CD4-positive, alpha-beta memory T cell (primary cell): ENCODE results near the gene MRPS6. TPM values are rescaled to one million over a fixed set of nuclear protein-coding genes. Genes with fewer than 3 reads are reported as not detected.

Experiments used
- CTCF ChIA-PET: fragments of 350-600 bp; sonication (Branson Sonifier 250); formaldehyde crosslinking; loops from one replicate; lab custom pipeline; 2021; ENCODE audit warnings: inconsistent platforms; ENCODE audit not compliant: partially characterized antibody; lab: Charles Lee
- POLR2A ChIA-PET: fragments of 350-600 bp; sonication (Branson Sonifier 250); formaldehyde crosslinking; loops from one replicate; lab custom pipeline; 2021; ENCODE audit not compliant: partially characterized antibody; lab: Charles Lee
- DNase-seq, 5 donors: peaks; one replicate each; pipeline versions ENCODE4 v3.0.0 to v3.0.0-alpha.2; 2020 to 2022; ENCODE audit warnings: mixed read lengths in 1 of 5
- H3K27ac ChIP-seq: one replicate; pipeline ENCODE4 v1.7.0; 2013; ENCODE audit warnings: low read depth, low read length
- H3K27me3 ChIP-seq: 2 replicates; pipeline ENCODE4 v1.7.0; 2013; ENCODE audit warnings: mild to moderate bottlenecking, low read length, moderate library complexity; ENCODE audit not compliant: insufficient read depth
- H3K36me3 ChIP-seq: 2 replicates; pipeline ENCODE4 v1.7.0; 2013; ENCODE audit warnings: mild to moderate bottlenecking, low read length, moderate library complexity; ENCODE audit not compliant: insufficient read depth
- H3K4me1 ChIP-seq: 2 replicates; pipeline ENCODE4 v1.7.0; 2013; ENCODE audit warnings: mild to moderate bottlenecking, low read length, moderate library complexity; ENCODE audit not compliant: insufficient read depth
- H3K4me3 ChIP-seq, 2 donors: one replicate each; pipeline ENCODE4 v1.7.0; 2013; ENCODE audit warnings: low read length in 2 of 2, mild to moderate bottlenecking in 1 of 2
- H3K9me3 ChIP-seq, 2 donors: one replicate each; pipeline ENCODE4 v1.7.0; 2013; ENCODE audit warnings: low read length in 2 of 2, control low read depth in 1 of 2; ENCODE audit not compliant: control insufficient read depth in 1 of 2
- H3K27ac Mint-ChIP-seq, 7 donors: one replicate each; pipeline ENCODE4 v1.8.0; 2020 to 2021; ENCODE audit warnings: mixed read lengths in 7 of 7, mild to moderate bottlenecking in 6 of 7, inconsistent platforms in 3 of 7, moderate library complexity in 3 of 7
- H3K27me3 Mint-ChIP-seq, 2 donors: one replicate each; pipeline ENCODE4 v1.8.0; 2020 to 2021; ENCODE audit warnings: mixed read lengths in 2 of 2
- H3K36me3 Mint-ChIP-seq, 2 donors: one replicate each; pipeline ENCODE4 v1.8.0; 2020 to 2021; ENCODE audit warnings: mixed read lengths in 2 of 2, inconsistent platforms in 1 of 2, mild to moderate bottlenecking in 1 of 2
- H3K4me1 Mint-ChIP-seq, 4 donors: one replicate each; pipeline ENCODE4 v1.8.0; 2020 to 2021; ENCODE audit warnings: mixed read lengths in 4 of 4, mild to moderate bottlenecking in 1 of 4
- H3K4me3 Mint-ChIP-seq, 8 donors: one replicate each; pipeline ENCODE4 v1.8.0; 2020 to 2021; ENCODE audit warnings: mixed read lengths in 8 of 8, mild to moderate bottlenecking in 7 of 8, moderate library complexity in 6 of 8, inconsistent platforms in 3 of 8
- H3K9me3 Mint-ChIP-seq, 8 donors: one replicate each; pipeline ENCODE4 v1.8.0; 2020 to 2021; ENCODE audit warnings: mixed read lengths in 8 of 8, mild to moderate bottlenecking in 5 of 8, inconsistent platforms in 3 of 8, moderate library complexity in 1 of 8
- intact Hi-C: fragments of 100-400 bp; cut with micrococcal nuclease; formaldehyde crosslinking; loops from one replicate; pipeline ENCODE4 v1.15.1; 2023
- polyA plus RNA-seq, 2 donors: library from polyadenylated mRNA; unstranded; fragments of 300-500 nt; fragmentation: Illumina TruSeq; gene quantifications; one replicate each; pipeline ENCODE4 v1.2.3, GENCODE V29; 2021
- total RNA-seq, 2 experiments: library from RNA; stranded (reverse); gene quantifications; one replicate each; pipeline ENCODE4 v1.2.3, GENCODE V29; 2021

Gene MRPS6
- total and polyA plus RNA-seq, 4 experiments from 2014 or later: 76.9 to 160 (median 108) TPM

GRCh38 chr21:34034369-34035014 is 38.9 kb upstream of the MRPS6 start:
- Histone ChIP-seq H3K4me1 (no peaks in the 10 kb centered on the region), H3K9me3 (no peaks in the 10 kb centered on the region), H3K27ac (no peak overlapping the region), H3K4me3 (no peak overlapping the region), H3K36me3 (no peaks in the 10 kb centered on the region), H3K27me3 (no peaks in the 10 kb centered on the region)
- Mint-ChIP-seq H3K36me3 (peaks cover 0 to 5% of the 10 kb centered on the region in 2 donors), H3K4me1 (peaks cover 5 to 10% (median 8%) of the 10 kb centered on the region in 4 donors), H3K27me3 (no peaks in the 10 kb centered on the region), H3K4me3 (no peak overlapping the region), H3K9me3 (peaks cover 0 to 6% (median 0%) of the 10 kb centered on the region in 8 donors), H3K27ac (peak overlapping the region in 1 of 7 donors; percentile 8)
- ChIA-PET POLR2A (interaction anchor here (2.1 kb wide), 1 partner anchor 86 kb away, joined by 6 read pairs; no protein-coding TSS in a partner anchor), CTCF (interaction anchor here (0.6 kb wide), 1 partner anchor 167 kb away, joined by 4 read pairs; no protein-coding TSS in a partner anchor)
- DNase-seq: no peak
- intact Hi-C loops: no loop called here

DNA sequence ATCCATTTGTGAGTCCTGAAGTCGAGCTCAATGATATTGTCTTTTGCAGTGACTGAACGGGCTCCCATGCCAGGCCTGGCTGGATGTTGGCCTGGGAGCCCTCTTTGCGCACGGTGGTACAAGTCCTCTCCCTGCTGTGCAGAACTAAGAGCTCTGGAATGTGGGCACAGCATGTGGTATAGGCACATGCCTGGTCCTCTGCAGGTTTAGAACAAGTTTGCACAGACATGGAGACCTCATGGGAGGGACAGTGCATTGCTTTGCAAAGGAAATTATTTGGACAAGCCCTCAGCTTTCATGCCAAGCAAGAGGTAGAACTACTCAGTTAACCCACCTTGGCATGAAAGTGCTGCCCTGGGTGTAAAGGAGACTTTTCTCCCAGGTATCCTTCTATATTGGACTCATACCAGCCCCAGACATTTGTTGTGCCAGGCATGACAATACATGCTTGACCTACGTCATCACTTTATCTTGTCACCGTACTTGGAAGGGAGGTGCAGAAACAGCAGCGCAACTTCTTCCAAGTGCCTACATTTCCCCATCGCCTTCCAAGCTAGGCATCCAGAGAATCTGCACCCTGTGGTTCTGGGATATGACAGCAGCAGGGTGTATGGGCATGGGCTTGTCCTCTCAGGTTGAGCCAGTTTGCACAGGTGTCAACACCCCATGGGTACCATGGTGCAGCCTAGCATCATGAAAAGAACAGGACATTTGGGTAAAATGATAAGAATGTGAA is 37.6 kb upstream of the MRPS6 start:
- ChIA-PET CTCF (no interaction called here), POLR2A (interaction anchor here (2.1 kb wide), 1 partner anchor 87 kb away, joined by 6 read pairs; no protein-coding TSS in a partner anchor)
- Histone ChIP-seq H3K27me3 (no peaks in the 10 kb centered on the region), H3K27ac (no peak overlapping the region), H3K4me3 (no peak overlapping the region), H3K36me3 (no peaks in the 10 kb centered on the region), H3K9me3 (no peaks in the 10 kb centered on the region), H3K4me1 (no peaks in the 10 kb centered on the region)
- Mint-ChIP-seq H3K4me1 (peaks cover 1 to 5% (median 3%) of the 10 kb centered on the region in 4 donors), H3K27me3 (no peaks in the 10 kb centered on the region), H3K36me3 (peaks cover 0 to 5% of the 10 kb centered on the region in 2 donors), H3K9me3 (peaks cover 0 to 6% (median 0%) of the 10 kb centered on the region in 8 donors), H3K27ac (no peak overlapping the region), H3K4me3 (no peak overlapping the region)
- intact Hi-C loops: no loop called here
- no peak for DNase-seq

DNA sequence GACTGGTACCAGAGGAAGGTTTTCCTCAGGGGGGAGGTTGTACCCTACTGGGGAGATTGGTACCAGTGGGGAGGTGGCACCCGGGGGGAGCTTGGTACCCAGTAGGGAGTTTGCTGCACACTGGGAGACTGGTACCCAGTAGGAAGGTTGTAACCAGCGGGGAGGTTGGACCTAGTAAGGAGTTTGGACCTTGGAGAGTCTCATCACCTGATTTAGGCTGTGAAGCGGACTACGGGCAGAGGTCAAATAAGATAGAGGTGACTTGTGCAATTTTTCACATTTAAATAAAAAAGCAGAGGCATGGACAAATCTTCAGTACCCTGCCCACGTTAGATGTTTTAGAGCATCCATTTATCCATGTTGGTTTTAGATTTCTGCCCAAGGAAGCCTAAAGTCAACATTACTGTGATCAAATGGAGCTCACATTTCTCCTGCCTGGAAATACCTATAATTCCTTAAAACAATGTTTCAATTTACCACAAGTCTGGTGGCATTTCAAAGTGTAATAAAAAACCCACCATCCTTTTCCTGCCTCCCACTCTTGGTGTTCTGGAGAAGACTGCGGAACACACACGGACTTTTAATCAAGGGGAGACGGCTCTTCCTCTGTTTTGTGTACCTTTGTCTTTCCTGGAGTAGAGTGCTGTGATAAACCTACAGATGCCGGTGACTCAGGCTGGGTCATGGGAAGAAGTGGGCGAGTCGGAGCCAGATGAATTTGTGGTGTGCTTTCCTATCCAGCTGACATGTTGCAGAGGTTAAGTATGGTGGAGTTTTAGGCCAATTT is 36.2 kb upstream of the MRPS6 start:
- Histone ChIP-seq H3K9me3 (no peaks in the 10 kb centered on the region), H3K27me3 (no peaks in the 10 kb centered on the region), H3K4me1 (no peaks in the 10 kb centered on the region), H3K4me3 (no peak overlapping the region), H3K36me3 (no peaks in the 10 kb centered on the region), H3K27ac (no peak overlapping the region)
- H3K36me3 Mint-ChIP-seq: peaks cover 0 to 5% of the 10 kb centered on the region in 2 donors
- H3K4me1 Mint-ChIP-seq: peaks cover 0 to 1% (median 0%) of the 10 kb centered on the region in 4 donors
- no peaks in the 10 kb centered on the region for H3K27me3 Mint-ChIP-seq
- intact Hi-C loops: no loop called here
- H3K27ac Mint-ChIP-seq: peak overlapping the region in 1 of 7 donors; percentile 43
- CTCF ChIA-PET: no interaction called here
- H3K9me3 Mint-ChIP-seq: peaks cover 0 to 4% (median 0%) of the 10 kb centered on the region in 8 donors
- DNase-seq: no peak
- POLR2A ChIA-PET: interaction anchor here (1.3 kb wide), 1 partner anchor 89 kb away, joined by 3 read pairs; no protein-coding TSS in a partner anchor
- H3K4me3 Mint-ChIP-seq: no peak overlapping the region

GRCh38 chr21:34039678-34040382 is 33.5 kb upstream of the MRPS6 start:
- intact Hi-C loops: no loop called here
- DNase-seq: no peak
- Mint-ChIP-seq H3K27me3 (no peaks in the 10 kb centered on the region), H3K4me1 (peaks cover 0 to 1% (median 0%) of the 10 kb centered on the region in 4 donors), H3K27ac (no peak overlapping the region), H3K9me3 (peaks cover 0 to 7% (median 0%) of the 10 kb centered on the region in 8 donors), H3K36me3 (peaks cover 0 to 5% of the 10 kb centered on the region in 2 donors), H3K4me3 (no peak overlapping the region)
- CTCF ChIA-PET: interaction anchor here (0.7 kb wide), 1 partner anchor 34 kb away, joined by 3 read pairs; no protein-coding TSS in a partner anchor
- no peaks in the 10 kb centered on the region for H3K36me3 ChIP-seq
- no peak overlapping the region for H3K4me3 ChIP-seq
- no peaks in the 10 kb centered on the region for H3K4me1 ChIP-seq
- H3K27ac ChIP-seq: no peak overlapping the region
- POLR2A ChIA-PET: no interaction called here
- no peaks in the 10 kb centered on the region for H3K9me3 ChIP-seq
- no peaks in the 10 kb centered on the region for H3K27me3 ChIP-seq

DNA sequence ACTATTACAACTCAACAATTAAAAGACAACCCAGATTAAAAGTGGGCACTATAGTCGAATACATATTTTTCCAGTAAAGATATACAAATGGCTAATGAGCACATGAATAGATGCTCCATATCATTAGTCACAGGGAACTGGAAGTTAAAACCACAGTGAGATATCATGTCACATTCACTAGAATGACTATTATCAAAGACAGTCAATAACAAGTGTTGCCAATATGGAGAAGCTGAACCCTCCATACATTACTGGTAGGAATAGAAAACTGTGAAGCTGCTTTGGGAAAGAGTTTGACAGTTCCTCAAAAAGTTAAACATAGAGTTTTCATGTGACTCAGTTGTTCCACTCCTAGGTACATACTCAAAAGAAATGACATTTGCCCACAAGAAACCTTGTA is 30.6 kb upstream of the MRPS6 start:
- Histone ChIP-seq H3K4me1 (no peaks in the 10 kb centered on the region), H3K27me3 (no peaks in the 10 kb centered on the region), H3K27ac (no peak overlapping the region), H3K9me3 (no peaks in the 10 kb centered on the region), H3K4me3 (no peak overlapping the region), H3K36me3 (no peaks in the 10 kb centered on the region)
- CTCF ChIA-PET: no interaction called here
- POLR2A ChIA-PET: no interaction called here
- no peaks in the 10 kb centered on the region for H3K36me3 Mint-ChIP-seq
- H3K4me1 Mint-ChIP-seq: peaks cover 2 to 10% (median 4%) of the 10 kb centered on the region in 4 donors
- H3K9me3 Mint-ChIP-seq: peaks cover 0 to 3% (median 0%) of the 10 kb centered on the region in 8 donors
- H3K4me3 Mint-ChIP-seq: no peak overlapping the region
- intact Hi-C loops: no loop called here
- H3K27ac Mint-ChIP-seq: peak overlapping the region in 2 of 7 donors; percentile 22 to 79
- no peak for DNase-seq
- no peaks in the 10 kb centered on the region for H3K27me3 Mint-ChIP-seq

GRCh38 chr21:34043333-34043732 is 30.0 kb upstream of the MRPS6 start:
- POLR2A ChIA-PET: no interaction called here
- CTCF ChIA-PET: no interaction called here
- no peak overlapping the region for H3K4me3 Mint-ChIP-seq
- Histone ChIP-seq H3K36me3 (no peaks in the 10 kb centered on the region), H3K4me1 (no peaks in the 10 kb centered on the region), H3K27me3 (no peaks in the 10 kb centered on the region), H3K27ac (no peak overlapping the region), H3K4me3 (no peak overlapping the region), H3K9me3 (no peaks in the 10 kb centered on the region)
- H3K27ac Mint-ChIP-seq: no peak overlapping the region
- intact Hi-C loops: no loop called here
- no peaks in the 10 kb centered on the region for H3K36me3 Mint-ChIP-seq
- DNase-seq: no peak
- H3K9me3 Mint-ChIP-seq: peaks cover 0 to 3% (median 0%) of the 10 kb centered on the region in 8 donors
- H3K27me3 Mint-ChIP-seq: no peaks in the 10 kb centered on the region
- H3K4me1 Mint-ChIP-seq: peaks cover 2 to 10% (median 4%) of the 10 kb centered on the region in 4 donors
